Uterus (tissue), 2 donors: ENCODE results near the gene BORCS8.

Source experiments
- CTCF ChIP-seq, 4 experiments: fragments of 200-600 bp in 2 of 4; fragments of 450-650 bp in 2 of 4; sonication (generic) in 2 of 4; IDR thresholded peaks; one replicate each; pipeline ENCODE4 v1.5.1; 2016 to 2019; ENCODE audit warnings: antibody characterized with exemption in 4 of 4, mild to moderate bottlenecking in 2 of 4, moderate library complexity in 1 of 4
- POLR2A ChIP-seq, 2 donors: fragments of 450-650 bp; IDR thresholded peaks; one replicate each; pipeline ENCODE4 v1.6.1; 2016; ENCODE audit warnings: antibody characterized with exemption in 2 of 2, mild to moderate bottlenecking in 1 of 2, moderate library complexity in 1 of 2

GRCh38 chr19:19207637-19208572 lies 16.0 kb upstream of the BORCS8 start:
- TF ChIP-seq POLR2A (IDR thresholded peaks at IDR 0.05) (no peak), CTCF (IDR thresholded peaks at IDR 0.05) (no peak)
